Kidney (tissue), 14 donors: ENCODE results near the gene ST3GAL4. TPM values are rescaled to one million over a fixed set of nuclear protein-coding genes. Genes with fewer than 3 reads are reported as not detected.
"Not testable (repeated sequence)": the region's sequence is repeated elsewhere in the genome, so short reads cannot be mapped to it uniquely, and the experiment has no call there.

Experiments
- DNase-seq, 5 donors: peaks; one replicate each; pipeline ENCODE4 v3.0.0-alpha.2; 2013 to 2020
- FAIRE-seq: peaks from 2 replicates; lab custom pipeline; 2012; peaks lifted over from hg19 to GRCh38; lab: Jason Lieb, UNC
- H3K27ac ChIP-seq, 2 donors: one replicate each; pipeline ENCODE4 v1.7.0; 2013; ENCODE audit warnings: low read depth in 2 of 2, low read length in 2 of 2, inconsistent platforms in 1 of 2
- H3K27me3 ChIP-seq: one replicate; pipeline ENCODE4 v1.7.1; 2013; ENCODE audit warnings: low read length, inconsistent platforms; ENCODE audit not compliant: control insufficient read depth, insufficient read depth
- H3K36me3 ChIP-seq, 3 donors: one replicate each; pipeline versions ENCODE4 v1.7.0 to v1.7.1; 2013; ENCODE audit warnings: low read length in 3 of 3, control low read depth in 1 of 3, inconsistent platforms in 1 of 3; ENCODE audit not compliant: insufficient read depth in 3 of 3, control insufficient read depth in 2 of 3
- H3K4me1 ChIP-seq, 3 donors: one replicate each; pipeline versions ENCODE4 v1.7.0 to v1.7.1; 2013; ENCODE audit warnings: low read length in 3 of 3, inconsistent platforms in 1 of 3, low read depth in 1 of 3; ENCODE audit not compliant: control insufficient read depth in 2 of 3, insufficient read depth in 2 of 3
- H3K4me3 ChIP-seq, 3 donors: one replicate each; pipeline versions ENCODE4 v1.7.0 to v1.8.1; 2013; ENCODE audit warnings: low read length in 3 of 3, control low read depth in 1 of 3, inconsistent platforms in 1 of 3
- H3K9ac ChIP-seq, 3 donors: one replicate each; pipeline versions ENCODE4 v1.7.0 to v1.7.1; 2013; ENCODE audit warnings: low read length in 3 of 3, control low read depth in 1 of 3, inconsistent platforms in 1 of 3
- H3K9me3 ChIP-seq, 3 donors: one replicate each; pipeline versions ENCODE4 v1.7.0 to v1.7.1; 2013; ENCODE audit warnings: low read length in 3 of 3, control low read depth in 1 of 3, inconsistent platforms in 1 of 3; ENCODE audit not compliant: control insufficient read depth in 2 of 3, insufficient read depth in 1 of 3
- CTCF ChIP-seq: IDR thresholded peaks from 3 replicates; pipeline ENCODE4 v1.5.1; 2012; ENCODE audit warnings: mild to moderate bottlenecking, moderate library complexity, borderline replicate concordance; ENCODE audit not compliant: insufficient read depth; ENCODE audit errors: extremely low read depth
- intact Hi-C: fragments of 100-400 bp; cut with DNase I; formaldehyde crosslinking; loops from one replicate; pipeline ENCODE4 v1.11.1; 2022
- polyA plus RNA-seq: library from polyadenylated mRNA; stranded (reverse); fragments of 350-450 nt; fragmentation: Illumina TruSeq; extraction: RNeasy Lipid Tissue Mini Kit (QIAGEN cat#74804); gene quantifications from one replicate; pipeline ENCODE4 v1.2.3, GENCODE V29; 2014; ENCODE audit warnings: low read depth, low replicate concordance; ENCODE audit not compliant: insufficient read depth
- total RNA-seq: library from RNA; stranded (reverse); fragmentation: NEBNext Ultra II Directional; extraction: Animal tissue kit (Norgen Biotek cat#: 25700); gene quantifications from one replicate; pipeline ENCODE4 v1.2.1, GENCODE V29; 2021
- donor health status: control.
- donor health status: control.
- donor health status: control.
- donor health status: control.
- donor health status: control.
- donor health status: DM: yes; HTN: yes; CAD: no.
- donor health status: Normal renal cell carcinoma (clear cell type).

Gene ST3GAL4
- total and polyA plus RNA-seq, 2 donors from 2014 or later, result 27.4 to 72.8 TPM

GRCh38 chr11:126375726-126376125, 20.2 kb downstream of the ST3GAL4 start:
- H3K4me1 ChIP-seq, result peaks cover 0 to 5% (median 5%) of the 10 kb centered on the region in 3 donors
- H3K27me3 ChIP-seq, result no peaks in the 10 kb centered on the region
- no peak overlapping the region for H3K9ac ChIP-seq
- no peak for TF ChIP-seq CTCF
- H3K27ac ChIP-seq, result no peak overlapping the region
- intact Hi-C loops, result no loop called here
- no peak overlapping the region for H3K4me3 ChIP-seq
- FAIRE-seq, result no peak
- DNase-seq, result peak in 1 of 5 donors; percentile 17
- H3K9me3 ChIP-seq, result no peaks in the 10 kb centered on the region
- H3K36me3 ChIP-seq, result no peaks in the 10 kb centered on the region

- FAIRE-seq (no peak), DNase-seq (no peak)
- intact Hi-C loops, result no loop called here
- no peak overlapping the region for H3K4me3 ChIP-seq
- H3K27me3 ChIP-seq, result no peaks in the 10 kb centered on the region
- H3K9me3 ChIP-seq, result no peaks in the 10 kb centered on the region
- no peak overlapping the region for H3K9ac ChIP-seq
- no peaks in the 10 kb centered on the region for H3K36me3 ChIP-seq
- H3K4me1 ChIP-seq, result peaks cover 0 to 5% (median 0%) of the 10 kb centered on the region in 3 donors
- no peak overlapping the region for H3K27ac ChIP-seq
- TF ChIP-seq CTCF, result no peak
Observed at GRCh38 chr11:126378763-126379162, 23.3 kb downstream of the ST3GAL4 start.

- FAIRE-seq (no peak), DNase-seq (no peak)
- Histone ChIP-seq H3K27me3 (no peaks in the 10 kb centered on the region), H3K27ac (no peak overlapping the region), H3K4me1 (peaks cover 0 to 5% (median under 1%) of the 10 kb centered on the region in 3 donors), H3K36me3 (no peaks in the 10 kb centered on the region), H3K9me3 (no peaks in the 10 kb centered on the region), H3K9ac (no peak overlapping the region), H3K4me3 (no peak overlapping the region)
- intact Hi-C loops, result no loop called here
- no peak for TF ChIP-seq CTCF
Observed at GRCh38 chr11:126380909-126381308, 25.4 kb downstream of the ST3GAL4 start.

GRCh38 chr11:126381960-126382359, 26.5 kb downstream of the ST3GAL4 start:
- H3K36me3 ChIP-seq, DNase-seq, H3K4me3 ChIP-seq, H3K27me3 ChIP-seq, H3K27ac ChIP-seq, H3K9ac ChIP-seq, H3K4me1 ChIP-seq, intact Hi-C loops, H3K9me3 ChIP-seq, FAIRE-seq: not testable (repeated sequence)

GRCh38 chr11:126382641-126383040, 27.2 kb downstream of the ST3GAL4 start:
- H3K9ac ChIP-seq, FAIRE-seq, intact Hi-C loops, H3K27ac ChIP-seq, DNase-seq, H3K4me3 ChIP-seq, H3K36me3 ChIP-seq, H3K9me3 ChIP-seq, H3K27me3 ChIP-seq: not testable (repeated sequence)
- H3K4me1 ChIP-seq, result peaks cover 0 to 10% (median 0%) of the 10 kb centered on the region in 3 donors
